CD4-positive, alpha-beta T cell treated with Interleukin-1 beta for 1 hour (primary cell): ENCODE data around the gene DMRT3.
A peak's percentile ranks its signal among the peaks of the same experiment; 100 is the strongest.

Source experiments
- DNase-seq, 2 donors: peaks; one replicate each; pipeline ENCODE4 v3.0.0-alpha.2; 2020 to 2022

DMRT3 gene

GRCh38 chr9:1007312-1007711 is 30.9 kb downstream of the DMRT3 start:
- DNase-seq: no peak

DNA sequence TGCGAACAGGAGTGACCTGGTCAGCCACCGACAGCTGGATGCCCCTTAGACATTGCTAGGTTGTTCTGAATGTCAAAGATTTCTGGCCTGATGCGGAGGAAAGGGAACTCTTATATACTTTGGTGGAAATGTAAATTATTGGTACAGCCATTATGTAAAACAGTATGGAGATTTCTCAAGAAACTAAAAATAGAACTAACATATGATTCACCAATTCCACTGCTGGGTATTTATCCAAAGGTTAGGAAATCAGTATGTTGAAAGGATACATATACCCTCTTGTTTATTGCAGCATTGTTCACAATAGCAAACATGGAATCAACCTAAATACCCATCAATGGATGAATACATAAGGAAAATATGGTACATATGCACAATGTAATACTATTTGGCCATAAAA is 31.8 kb downstream of the DMRT3 start:
- DNase-seq: no peak

DNA sequence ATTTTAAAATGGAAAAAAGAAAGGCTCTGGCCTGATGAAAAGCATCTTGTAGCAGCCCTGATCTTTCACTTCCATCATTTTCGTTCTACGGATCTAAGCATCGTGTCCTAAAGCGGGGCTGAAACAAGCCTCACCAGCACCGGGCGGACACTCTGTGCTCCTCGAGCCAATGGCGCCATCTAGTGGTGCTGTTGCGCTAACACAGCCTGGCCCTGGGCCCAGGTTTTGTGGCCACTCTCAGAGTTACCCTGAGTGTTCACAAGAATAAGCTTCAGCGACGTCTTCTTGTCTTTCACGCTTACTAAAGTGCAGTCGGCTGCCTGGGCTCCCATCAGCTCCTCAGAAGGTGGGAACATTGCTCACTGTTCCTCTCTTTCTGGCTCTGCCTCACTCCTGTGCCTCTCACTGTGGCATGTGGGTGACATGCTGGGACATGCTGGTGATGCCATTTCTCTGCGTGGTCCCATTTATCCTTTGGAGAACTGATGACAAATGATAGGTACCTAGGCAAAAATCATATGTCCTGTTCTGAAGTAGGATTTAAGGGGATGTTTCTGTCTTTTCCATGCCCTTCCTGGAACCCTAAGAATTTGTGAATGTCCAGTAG is 32.7 kb downstream of the DMRT3 start:
- DNase-seq: peak; percentile 66 to 69

- peak in 1 of 2 donors; percentile 7 for DNase-seq
Observed at GRCh38 chr9:1013021-1013420, 36.6 kb downstream of the DMRT3 start.

DNA sequence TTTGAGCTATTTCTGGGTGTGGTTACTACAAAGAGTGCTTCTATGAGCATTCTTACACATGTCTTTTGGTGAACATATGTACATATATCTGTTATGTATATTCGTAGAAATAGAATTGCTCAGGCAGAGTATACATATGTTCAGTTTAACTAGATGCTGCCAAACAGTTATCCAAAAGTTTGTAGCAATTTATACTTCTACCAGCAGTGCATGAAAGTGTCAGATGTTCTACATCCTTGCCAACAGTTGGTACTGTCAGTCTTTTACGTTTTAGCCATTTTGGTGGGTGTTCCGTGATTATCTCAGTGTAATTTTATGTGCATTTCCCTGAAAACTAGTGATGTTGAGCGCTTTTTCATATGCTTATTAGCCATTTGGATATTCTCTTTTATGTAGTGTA is 37.8 kb downstream of the DMRT3 start:
- no peak for DNase-seq

GRCh38 chr9:1014640-1015039 is 38.2 kb downstream of the DMRT3 start:
- no peak for DNase-seq

DNA sequence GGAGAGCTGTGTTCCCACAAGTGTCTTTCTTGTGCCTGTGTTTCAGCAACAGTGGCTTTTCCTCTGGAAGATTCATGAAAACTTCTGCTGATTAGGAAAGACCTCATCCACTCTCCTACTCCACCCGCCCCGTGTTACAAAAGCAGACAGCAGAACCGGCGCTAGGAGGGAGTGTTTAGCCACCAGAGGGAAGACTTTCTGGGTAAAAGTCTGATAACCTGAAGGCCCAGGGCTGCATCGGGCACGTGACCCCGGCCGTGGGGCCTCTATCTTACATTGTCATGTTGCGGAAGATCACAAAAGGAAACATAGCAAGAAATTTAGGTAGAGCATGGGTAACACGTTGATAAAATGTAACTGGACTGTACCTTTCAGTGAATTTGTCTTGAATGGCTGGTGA is 41.7 kb downstream of the DMRT3 start:
- no peak for DNase-seq

DNA sequence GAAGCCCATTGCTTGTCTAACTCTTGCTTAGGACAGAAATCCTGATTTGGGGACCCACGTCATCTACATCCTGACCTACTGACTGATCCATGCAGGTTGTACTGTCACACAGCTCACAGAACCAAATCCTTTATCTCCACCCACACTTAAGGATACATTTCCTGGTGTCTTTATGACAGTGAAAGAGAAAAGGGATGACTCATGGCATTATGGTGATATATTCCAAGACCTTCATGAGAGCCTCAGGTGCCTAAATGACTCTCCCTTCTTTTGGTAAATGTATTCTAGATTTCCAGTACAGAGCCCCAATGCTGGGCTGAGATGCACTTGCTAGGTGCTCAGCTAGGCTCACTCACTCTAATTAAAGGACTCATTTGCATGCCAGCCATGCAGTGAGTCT is 47.7 kb downstream of the DMRT3 start:
- DNase-seq: no peak

DNA sequence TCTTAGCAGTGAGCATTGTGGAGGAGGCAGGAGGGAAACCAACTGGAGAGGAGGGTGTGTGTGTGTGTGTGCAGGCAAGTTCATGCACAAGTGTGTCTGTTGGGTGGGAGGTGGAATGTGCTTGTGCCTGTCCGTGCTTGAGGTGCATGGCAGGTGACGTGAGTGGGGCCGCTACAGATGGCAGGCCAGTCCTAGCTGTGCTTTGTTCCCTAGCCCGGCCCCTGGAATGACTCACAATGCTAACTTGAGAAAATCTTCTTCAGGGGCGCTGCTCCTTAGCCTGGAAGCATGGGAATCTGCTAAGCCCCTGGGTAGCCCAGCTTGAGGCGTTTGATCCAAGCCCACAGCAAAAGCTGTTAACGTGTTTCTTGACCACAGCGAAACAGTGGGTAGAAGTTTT is 48.7 kb downstream of the DMRT3 start:
- DNase-seq: no peak

GRCh38 chr9:1026219-1026618 is 49.8 kb downstream of the DMRT3 start:
- no peak for DNase-seq

DNA sequence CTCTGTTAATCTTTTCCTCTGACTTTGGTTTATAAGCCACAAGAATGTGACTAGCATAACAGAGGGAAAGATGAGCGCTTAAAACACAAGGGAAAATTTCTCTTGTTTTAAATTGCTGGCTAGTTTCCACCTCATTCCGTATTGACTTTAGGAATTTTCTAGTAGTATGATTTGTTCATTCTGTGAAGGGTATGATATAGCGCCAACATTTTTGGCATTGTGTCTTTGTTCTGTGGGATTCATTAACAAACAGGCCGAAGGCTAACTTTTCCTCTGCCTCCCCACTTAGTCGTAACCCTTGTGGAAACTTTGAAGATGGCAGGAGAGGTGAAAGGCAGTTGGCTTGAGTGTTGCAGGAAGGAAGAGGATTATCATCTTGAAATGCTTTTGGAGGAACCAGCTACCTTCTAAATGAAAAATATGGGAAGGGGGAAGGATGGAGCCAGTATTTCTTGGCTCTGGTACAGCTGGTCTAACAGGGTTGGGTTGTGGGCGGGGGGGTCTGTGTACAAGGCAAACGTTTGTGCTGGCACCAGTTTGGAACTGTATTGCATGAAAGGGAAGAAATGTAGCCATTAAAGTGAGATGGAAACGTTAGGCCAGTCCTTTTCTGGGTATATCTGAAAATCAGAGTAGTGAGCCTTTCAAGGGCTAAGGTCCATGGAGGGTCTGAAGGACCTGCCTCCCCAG is 52.2 kb downstream of the DMRT3 start:
- DNase-seq: no peak

DNA sequence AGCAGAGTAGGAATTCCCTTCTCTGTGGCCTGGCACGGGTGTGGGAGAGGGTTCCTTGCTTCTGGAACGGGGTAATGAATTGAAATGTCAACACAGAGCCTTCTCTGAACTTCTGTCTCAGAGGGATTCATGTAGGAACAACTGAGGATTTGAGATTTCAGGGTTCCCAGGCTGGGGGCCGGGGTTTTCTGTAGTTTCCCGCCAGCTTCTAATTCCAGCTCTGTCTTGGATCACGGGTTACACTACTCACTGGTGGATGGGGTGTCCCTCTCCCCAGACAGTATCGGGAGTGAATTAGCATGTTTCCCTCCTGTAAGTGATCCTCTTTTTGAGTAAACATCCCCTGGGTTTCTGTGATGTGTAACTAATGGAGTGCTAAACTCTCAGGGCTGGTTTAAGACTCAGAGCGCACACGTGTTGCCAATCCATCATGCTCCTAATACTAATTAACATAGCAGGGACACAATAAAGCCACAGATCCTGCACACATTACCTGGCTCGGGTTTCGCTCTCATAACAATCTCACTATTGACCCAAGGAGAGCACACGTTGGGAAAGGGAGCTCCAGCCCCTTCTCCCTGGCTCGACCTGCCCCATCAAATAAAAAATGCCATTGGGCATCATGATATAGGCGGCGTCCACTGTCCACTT is 55.6 kb downstream of the DMRT3 start:
- no peak for DNase-seq

GRCh38 chr9:1034271-1034670 is 57.8 kb downstream of the DMRT3 start:
- no peak for DNase-seq

- DNase-seq: no peak
Observed at GRCh38 chr9:1039589-1039988, 63.1 kb downstream of the DMRT3 start.
